Endothelial cell (in vitro differentiated cells): ENCODE measurements around the gene ARID1B. TPM values are rescaled to one million over a fixed set of nuclear protein-coding genes. Genes with fewer than 3 reads are reported as not detected.

Experiments used
- DNase-seq: peaks from one replicate; pipeline ENCODE4 v3.0.0; 2021; ENCODE audit warnings: low spot score
- H3K27ac Mint-ChIP-seq: one replicate; pipeline ENCODE4 v1.8.0; 2021; ENCODE audit warnings: mixed read lengths, inconsistent platforms; ENCODE audit not compliant: unreplicated experiment
- H3K27me3 Mint-ChIP-seq: one replicate; pipeline ENCODE4 v1.8.0; 2021; ENCODE audit warnings: mild to moderate bottlenecking, moderate library complexity, mixed read lengths, inconsistent platforms; ENCODE audit not compliant: unreplicated experiment
- H3K36me3 Mint-ChIP-seq: one replicate; pipeline ENCODE4 v1.8.0; 2021; ENCODE audit warnings: mild to moderate bottlenecking, low read depth, mixed read lengths, inconsistent platforms; ENCODE audit not compliant: unreplicated experiment
- H3K4me1 Mint-ChIP-seq: one replicate; pipeline ENCODE4 v1.8.0; 2021; ENCODE audit warnings: mild to moderate bottlenecking, mixed read lengths, inconsistent platforms; ENCODE audit not compliant: unreplicated experiment
- H3K4me3 Mint-ChIP-seq: one replicate; pipeline ENCODE4 v1.8.0; 2021; ENCODE audit warnings: mild to moderate bottlenecking, mixed read lengths, inconsistent platforms; ENCODE audit not compliant: unreplicated experiment
- H3K9me3 Mint-ChIP-seq: one replicate; pipeline ENCODE4 v1.8.0; 2021; ENCODE audit warnings: mixed read lengths, inconsistent platforms; ENCODE audit not compliant: unreplicated experiment
- total RNA-seq: library from RNA; stranded (reverse); fragmentation: NEBNext Ultra II Directional; extraction: Animal tissue kit (Norgen Biotek cat#: 25700); gene quantifications from one replicate; pipeline ENCODE4 v1.2.1, GENCODE V29; 2021; ENCODE audit not compliant: unreplicated experiment
- TF ChIP-seq, protein P1 (sequence below): fragments of 200-600 bp; sonication (generic); IDR thresholded peaks from one replicate; pipeline ENCODE4 v1.5.0; 2021; ENCODE audit warnings: antibody characterized with exemption; ENCODE audit not compliant: unreplicated experiment

Gene ARID1B
- total RNA-seq, 1 donor from 2014 or later, result 104 TPM

DNA sequence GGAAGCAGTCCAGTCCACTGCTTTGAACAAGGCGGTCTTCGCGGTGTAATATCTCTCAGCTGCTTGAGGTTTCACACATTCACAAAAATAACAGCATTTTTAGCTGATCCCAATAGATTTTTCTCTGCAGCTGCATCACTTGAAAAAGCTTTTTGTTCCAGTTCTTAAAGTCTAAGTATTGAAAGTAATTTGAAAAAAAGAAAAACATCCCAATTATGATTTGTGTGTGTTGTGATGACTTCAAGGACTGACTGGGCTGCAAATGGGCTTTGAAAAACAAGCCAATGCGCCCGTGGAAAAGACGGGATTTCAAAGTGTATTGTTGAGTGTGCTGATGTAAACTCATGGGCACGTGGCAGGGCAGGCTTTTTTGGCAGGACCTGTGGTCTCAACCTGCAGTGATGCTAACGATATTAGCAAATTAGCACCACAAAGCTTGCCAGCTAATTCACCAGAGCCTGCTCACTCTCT lies 395.1 kb downstream of the ARID1B start:
- DNase-seq, result no peak
- Mint-ChIP-seq H3K27ac (no peak overlapping the region), H3K36me3 (peaks cover 14% of the 10 kb centered on the region), H3K4me1 (peaks cover 5% of the 10 kb centered on the region), H3K27me3 (no peaks in the 10 kb centered on the region), H3K4me3 (no peak overlapping the region), H3K9me3 (no peaks in the 10 kb centered on the region)
- TF ChIP-seq, protein P1, sequence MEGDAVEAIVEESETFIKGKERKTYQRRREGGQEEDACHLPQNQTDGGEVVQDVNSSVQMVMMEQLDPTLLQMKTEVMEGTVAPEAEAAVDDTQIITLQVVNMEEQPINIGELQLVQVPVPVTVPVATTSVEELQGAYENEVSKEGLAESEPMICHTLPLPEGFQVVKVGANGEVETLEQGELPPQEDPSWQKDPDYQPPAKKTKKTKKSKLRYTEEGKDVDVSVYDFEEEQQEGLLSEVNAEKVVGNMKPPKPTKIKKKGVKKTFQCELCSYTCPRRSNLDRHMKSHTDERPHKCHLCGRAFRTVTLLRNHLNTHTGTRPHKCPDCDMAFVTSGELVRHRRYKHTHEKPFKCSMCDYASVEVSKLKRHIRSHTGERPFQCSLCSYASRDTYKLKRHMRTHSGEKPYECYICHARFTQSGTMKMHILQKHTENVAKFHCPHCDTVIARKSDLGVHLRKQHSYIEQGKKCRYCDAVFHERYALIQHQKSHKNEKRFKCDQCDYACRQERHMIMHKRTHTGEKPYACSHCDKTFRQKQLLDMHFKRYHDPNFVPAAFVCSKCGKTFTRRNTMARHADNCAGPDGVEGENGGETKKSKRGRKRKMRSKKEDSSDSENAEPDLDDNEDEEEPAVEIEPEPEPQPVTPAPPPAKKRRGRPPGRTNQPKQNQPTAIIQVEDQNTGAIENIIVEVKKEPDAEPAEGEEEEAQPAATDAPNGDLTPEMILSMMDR, result no peak

DNA sequence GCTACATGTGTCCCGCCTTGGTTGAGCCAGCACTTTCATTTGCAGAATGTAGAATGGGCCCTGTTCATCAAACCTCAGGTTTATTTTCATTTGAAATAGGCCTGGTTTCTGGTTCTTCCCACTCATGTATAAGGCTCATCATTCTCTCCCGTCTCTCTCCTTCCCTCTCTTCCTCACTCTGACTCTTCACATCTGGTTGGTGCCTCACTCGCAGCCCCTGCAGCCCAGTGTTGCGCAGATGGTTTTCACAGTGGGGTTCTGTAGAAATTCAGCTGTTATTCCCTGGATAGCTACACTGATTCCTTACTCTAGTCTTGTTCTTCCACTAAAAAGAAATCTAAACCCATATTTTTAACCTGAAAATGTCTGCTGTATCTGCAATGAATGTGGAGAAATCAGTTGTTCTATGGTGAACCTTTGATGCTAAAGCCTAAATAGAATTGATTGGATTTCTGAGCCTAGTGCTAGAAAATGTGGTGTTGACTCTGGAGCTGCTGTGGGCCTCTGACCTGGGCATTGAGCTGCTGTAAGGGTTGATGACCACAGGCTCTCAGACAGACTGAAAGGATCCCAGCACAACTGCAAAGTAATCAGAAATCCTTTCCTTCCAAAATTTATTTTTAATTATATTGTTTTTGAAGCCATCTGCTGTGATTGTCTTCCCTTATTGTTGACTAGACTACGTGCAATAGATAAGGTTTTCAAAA lies 395.8 kb downstream of the ARID1B start:
- TF ChIP-seq, protein P1, result no peak
- Mint-ChIP-seq H3K36me3 (peaks cover 11% of the 10 kb centered on the region), H3K4me3 (no peak overlapping the region), H3K27ac (no peak overlapping the region), H3K27me3 (no peaks in the 10 kb centered on the region), H3K4me1 (peaks cover 5% of the 10 kb centered on the region), H3K9me3 (no peaks in the 10 kb centered on the region)
- no peak for DNase-seq

DNA sequence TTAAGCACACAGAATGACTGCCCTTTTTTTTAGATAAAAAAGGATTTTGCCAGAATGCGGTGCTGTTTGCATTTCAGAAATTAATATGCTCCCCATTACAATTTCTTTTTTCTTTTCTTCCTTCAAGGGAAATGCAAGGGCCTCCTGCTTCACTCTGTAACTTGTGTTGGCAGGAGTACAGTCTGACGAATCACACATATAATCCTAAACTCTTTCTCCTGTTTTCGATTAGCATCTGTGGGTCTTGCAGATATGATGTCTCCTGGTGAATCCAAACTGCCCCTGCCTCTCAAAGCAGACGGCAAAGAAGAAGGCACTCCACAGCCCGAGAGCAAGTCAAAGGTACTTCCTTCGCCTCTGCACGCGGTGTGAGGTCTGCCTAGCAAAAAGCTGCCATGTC lies 396.6 kb downstream of the ARID1B start:
- H3K27me3 Mint-ChIP-seq, result no peaks in the 10 kb centered on the region
- no peak overlapping the region for H3K4me3 Mint-ChIP-seq
- TF ChIP-seq, protein P1, result no peak
- H3K9me3 Mint-ChIP-seq, result no peaks in the 10 kb centered on the region
- DNase-seq, result no peak
- H3K36me3 Mint-ChIP-seq, result peaks cover 5% of the 10 kb centered on the region
- H3K27ac Mint-ChIP-seq, result peak overlapping the region; percentile 3
- H3K4me1 Mint-ChIP-seq, result peaks cover 5% of the 10 kb centered on the region

DNA sequence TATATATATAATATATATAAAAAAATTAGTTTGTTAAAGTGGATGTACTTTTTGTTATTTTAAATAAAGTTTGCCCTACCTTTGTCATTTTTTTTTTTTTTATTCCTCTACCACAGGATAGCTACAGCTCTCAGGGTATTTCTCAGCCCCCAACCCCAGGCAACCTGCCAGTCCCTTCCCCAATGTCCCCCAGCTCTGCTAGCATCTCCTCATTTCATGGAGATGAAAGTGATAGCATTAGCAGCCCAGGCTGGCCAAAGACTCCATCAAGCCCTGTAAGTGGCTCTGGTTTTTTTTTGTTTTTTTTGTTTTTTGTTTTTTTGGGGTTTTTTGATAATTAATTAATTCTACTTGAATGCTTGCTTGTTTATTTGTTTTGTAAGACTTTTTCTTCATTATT lies 397.6 kb downstream of the ARID1B start:
- H3K36me3 Mint-ChIP-seq, result no peaks in the 10 kb centered on the region
- H3K27ac Mint-ChIP-seq, result no peak overlapping the region
- no peak for DNase-seq
- TF ChIP-seq, protein P1, result no peak
- H3K4me3 Mint-ChIP-seq, result no peak overlapping the region
- peaks cover 5% of the 10 kb centered on the region for H3K4me1 Mint-ChIP-seq
- H3K9me3 Mint-ChIP-seq, result no peaks in the 10 kb centered on the region
- no peaks in the 10 kb centered on the region for H3K27me3 Mint-ChIP-seq

DNA sequence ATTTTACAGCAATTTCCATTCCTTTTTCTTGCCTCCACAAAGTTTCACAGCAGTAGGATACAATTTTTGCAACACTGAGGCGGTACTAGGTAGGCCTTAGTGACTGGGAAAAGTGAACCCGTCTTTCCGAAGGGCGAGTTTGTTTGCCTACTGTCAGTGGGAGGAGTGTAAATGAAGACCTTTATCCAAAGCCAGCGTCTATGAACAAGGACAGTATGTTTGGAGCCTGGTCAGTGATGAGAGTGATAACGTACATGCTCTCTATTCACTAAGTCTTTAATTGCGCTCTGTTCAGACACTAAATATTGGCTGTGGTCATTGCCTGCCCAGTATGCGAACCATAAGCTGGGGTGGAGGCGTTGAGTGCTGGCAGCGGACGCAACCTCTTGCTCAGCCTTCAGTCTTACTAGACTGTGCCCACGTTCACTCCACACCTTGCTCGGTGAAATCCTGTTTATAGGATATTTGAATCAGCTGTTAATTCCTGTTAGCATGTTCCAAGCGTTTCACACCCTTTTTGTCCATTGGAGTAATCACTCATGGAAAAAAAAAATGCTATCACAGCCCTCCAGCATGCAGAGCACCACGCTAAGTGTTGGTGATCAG lies 400.7 kb downstream of the ARID1B start:
- Mint-ChIP-seq H3K9me3 (no peaks in the 10 kb centered on the region), H3K36me3 (peaks cover 3% of the 10 kb centered on the region), H3K4me1 (peaks cover 5% of the 10 kb centered on the region), H3K4me3 (no peak overlapping the region), H3K27me3 (no peaks in the 10 kb centered on the region), H3K27ac (no peak overlapping the region)
- DNase-seq, result no peak
- TF ChIP-seq, protein P1, result no peak
